A673 (cell line): ENCODE measurements around the gene PARP15.

ENCODE experiments used
- CTCF ChIP-seq: fragments of 300-800, 200-600 bp; sonication (generic); conservative IDR thresholded peaks from 2 replicates; pipeline ENCODE4 v1.5.1; 2017; ENCODE audit warnings: low read depth, mild to moderate bottlenecking, antibody characterized with exemption, low read length, moderate library complexity, mixed read lengths
- EZH2 ChIP-seq: fragments of 200-600 bp; sonication (generic); IDR thresholded peaks from 2 replicates; pipeline ENCODE4 v1.6.1; 2017; ENCODE audit warnings: borderline replicate concordance, low read depth, mild to moderate bottlenecking, mixed read lengths, antibody characterized with exemption, low read length; ENCODE audit not compliant: poor library complexity, severe bottlenecking

- no peak for TF ChIP-seq CTCF
- no peak for TF ChIP-seq EZH2
Observed at GRCh38 chr3:122530164-122530563, 47.3 kb upstream of the PARP15 start.
